ENCODE data around the gene RAB44. TPM values are rescaled to one million over a fixed set of nuclear protein-coding genes. Genes with fewer than 3 reads are reported as not detected.

The RAB44 gene
- total RNA-seq, 1 experiment from 2014 or later, result 0.11 TPM

- DNase-seq (ENCODE audit: low spot score) (peak; percentile 59), ATAC-seq (peak; percentile 72)
- no peaks in the 10 kb centered on the region for H3K27me3 Mint-ChIP-seq (ENCODE audit: low read depth)
- peaks cover 12% of the 10 kb centered on the region for H3K4me1 Mint-ChIP-seq
- no peaks in the 10 kb centered on the region for H3K9me3 Mint-ChIP-seq
- ChIA-PET CTCF (interaction anchor here (0.5 to 19.6 kb wide), 45 partner anchors 8 to 1859 kb away, joined by 3 to 454 read pairs (median 5); partner anchors contain the start of genes CDKN1A, PPIL1 and RAB44), POLR2A (interaction anchor here (0.6 to 0.7 kb wide), 2 partner anchors 23 to 30 kb away, joined by 3 read pairs; no protein-coding TSS in a partner anchor)
- no peak overlapping the region for H3K27ac Mint-ChIP-seq
- no peaks in the 10 kb centered on the region for H3K36me3 Mint-ChIP-seq
- H3K4me3 Mint-ChIP-seq, result peak overlapping the region; percentile 51
- no peak for TF ChIP-seq HMGA2 (CRISPR knock-in tag; IDR thresholded peaks at IDR 0.05)
- TF ChIP-seq TEAD4 (CRISPR knock-in tag; IDR thresholded peaks at IDR 0.05), result no peak
- no peak for TF ChIP-seq ZNF263 (CRISPR knock-in tag; IDR thresholded peaks at IDR 0.05; ENCODE audit: low read depth)
- TF ChIP-seq E2F4 (CRISPR knock-in tag; IDR thresholded peaks at IDR 0.05; ENCODE audit: borderline replicate concordance, low read depth), result no peak
- TF ChIP-seq TEAD1 (CRISPR knock-in tag; IDR thresholded peaks at IDR 0.05), result no peak
- no peak for TF ChIP-seq JAZF1 (CRISPR knock-in tag; IDR thresholded peaks at IDR 0.05)
- TF ChIP-seq MLX (CRISPR knock-in tag; IDR thresholded peaks at IDR 0.05), result no peak
- no peak for TF ChIP-seq GTF2I (CRISPR knock-in tag; conservative IDR thresholded peaks at IDR 0.05)
- no peak for TF ChIP-seq HMGXB4 (CRISPR knock-in tag; IDR thresholded peaks at IDR 0.05)
- TF ChIP-seq, protein P1, sequence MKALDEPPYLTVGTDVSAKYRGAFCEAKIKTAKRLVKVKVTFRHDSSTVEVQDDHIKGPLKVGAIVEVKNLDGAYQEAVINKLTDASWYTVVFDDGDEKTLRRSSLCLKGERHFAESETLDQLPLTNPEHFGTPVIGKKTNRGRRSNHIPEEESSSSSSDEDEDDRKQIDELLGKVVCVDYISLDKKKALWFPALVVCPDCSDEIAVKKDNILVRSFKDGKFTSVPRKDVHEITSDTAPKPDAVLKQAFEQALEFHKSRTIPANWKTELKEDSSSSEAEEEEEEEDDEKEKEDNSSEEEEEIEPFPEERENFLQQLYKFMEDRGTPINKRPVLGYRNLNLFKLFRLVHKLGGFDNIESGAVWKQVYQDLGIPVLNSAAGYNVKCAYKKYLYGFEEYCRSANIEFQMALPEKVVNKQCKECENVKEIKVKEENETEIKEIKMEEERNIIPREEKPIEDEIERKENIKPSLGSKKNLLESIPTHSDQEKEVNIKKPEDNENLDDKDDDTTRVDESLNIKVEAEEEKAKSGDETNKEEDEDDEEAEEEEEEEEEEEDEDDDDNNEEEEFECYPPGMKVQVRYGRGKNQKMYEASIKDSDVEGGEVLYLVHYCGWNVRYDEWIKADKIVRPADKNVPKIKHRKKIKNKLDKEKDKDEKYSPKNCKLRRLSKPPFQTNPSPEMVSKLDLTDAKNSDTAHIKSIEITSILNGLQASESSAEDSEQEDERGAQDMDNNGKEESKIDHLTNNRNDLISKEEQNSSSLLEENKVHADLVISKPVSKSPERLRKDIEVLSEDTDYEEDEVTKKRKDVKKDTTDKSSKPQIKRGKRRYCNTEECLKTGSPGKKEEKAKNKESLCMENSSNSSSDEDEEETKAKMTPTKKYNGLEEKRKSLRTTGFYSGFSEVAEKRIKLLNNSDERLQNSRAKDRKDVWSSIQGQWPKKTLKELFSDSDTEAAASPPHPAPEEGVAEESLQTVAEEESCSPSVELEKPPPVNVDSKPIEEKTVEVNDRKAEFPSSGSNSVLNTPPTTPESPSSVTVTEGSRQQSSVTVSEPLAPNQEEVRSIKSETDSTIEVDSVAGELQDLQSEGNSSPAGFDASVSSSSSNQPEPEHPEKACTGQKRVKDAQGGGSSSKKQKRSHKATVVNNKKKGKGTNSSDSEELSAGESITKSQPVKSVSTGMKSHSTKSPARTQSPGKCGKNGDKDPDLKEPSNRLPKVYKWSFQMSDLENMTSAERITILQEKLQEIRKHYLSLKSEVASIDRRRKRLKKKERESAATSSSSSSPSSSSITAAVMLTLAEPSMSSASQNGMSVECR (CRISPR knock-in tag; IDR thresholded peaks at IDR 0.05; ENCODE audit: borderline replicate concordance), result no peak
- TF ChIP-seq SOX15 (CRISPR knock-in tag; IDR thresholded peaks at IDR 0.05), result no peak
- no peak for TF ChIP-seq JUN (CRISPR knock-in tag; IDR thresholded peaks at IDR 0.05)
- TF ChIP-seq USF2 (CRISPR knock-in tag; IDR thresholded peaks at IDR 0.05), result no peak
- no peak for TF ChIP-seq OVOL2 (CRISPR knock-in tag; IDR thresholded peaks at IDR 0.05; ENCODE audit: borderline replicate concordance)
- TF ChIP-seq, protein P2, sequence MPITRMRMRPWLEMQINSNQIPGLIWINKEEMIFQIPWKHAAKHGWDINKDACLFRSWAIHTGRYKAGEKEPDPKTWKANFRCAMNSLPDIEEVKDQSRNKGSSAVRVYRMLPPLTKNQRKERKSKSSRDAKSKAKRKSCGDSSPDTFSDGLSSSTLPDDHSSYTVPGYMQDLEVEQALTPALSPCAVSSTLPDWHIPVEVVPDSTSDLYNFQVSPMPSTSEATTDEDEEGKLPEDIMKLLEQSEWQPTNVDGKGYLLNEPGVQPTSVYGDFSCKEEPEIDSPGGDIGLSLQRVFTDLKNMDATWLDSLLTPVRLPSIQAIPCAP (CRISPR knock-in tag; IDR thresholded peaks at IDR 0.05), result no peak
These were observed 61.0 kb downstream of the RAB44 start for GRCh38 chr6:36758516-36759147.

Measured in WTC11 (cell line).